Right forelimb (tissue), 1 donor: ENCODE measurements around the gene DAPK2.

Source experiments
- DNase-seq: peaks from one replicate; pipeline ENCODE4 v3.0.0-alpha.2; 2018

DAPK2 gene

GRCh38 chr15:63890617-63891016, 155.7 kb downstream of the DAPK2 start:
- no peak for DNase-seq

GRCh38 chr15:63889831-63890230, 156.5 kb downstream of the DAPK2 start:
- DNase-seq: no peak

- DNase-seq: no peak
Measured at GRCh38 chr15:63888823-63889222, 157.5 kb downstream of the DAPK2 start.

GRCh38 chr15:63888146-63888545, 158.1 kb downstream of the DAPK2 start:
- no peak for DNase-seq

- DNase-seq: no peak
Measured at GRCh38 chr15:63887630-63888029, 158.7 kb downstream of the DAPK2 start.

- DNase-seq: no peak
Measured at GRCh38 chr15:63884953-63885352, 161.3 kb downstream of the DAPK2 start.

- no peak for DNase-seq
Measured at GRCh38 chr15:63881431-63881830, 164.9 kb downstream of the DAPK2 start.

GRCh38 chr15:63880744-63881143, 165.5 kb downstream of the DAPK2 start:
- no peak for DNase-seq

- no peak for DNase-seq
Measured at GRCh38 chr15:63879995-63880394, 166.3 kb downstream of the DAPK2 start.

GRCh38 chr15:63879211-63879610, 167.1 kb downstream of the DAPK2 start:
- DNase-seq: no peak

- DNase-seq: no peak
Measured at GRCh38 chr15:63877713-63878271, 168.5 kb downstream of the DAPK2 start.

GRCh38 chr15:63876085-63876662, 170.1 kb downstream of the DAPK2 start:
- no peak for DNase-seq

GRCh38 chr15:63874616-63875015, 171.7 kb downstream of the DAPK2 start:
- no peak for DNase-seq

GRCh38 chr15:63872759-63873510, 173.3 kb downstream of the DAPK2 start:
- no peak for DNase-seq

GRCh38 chr15:63870487-63871209, 175.6 kb downstream of the DAPK2 start:
- DNase-seq: peak; percentile 79

GRCh38 chr15:63870043-63870394, 176.3 kb downstream of the DAPK2 start:
- DNase-seq: no peak

- DNase-seq: no peak
Measured at GRCh38 chr15:63869371-63870042, 176.8 kb downstream of the DAPK2 start.

GRCh38 chr15:63864186-63864585, 182.1 kb downstream of the DAPK2 start:
- no peak for DNase-seq

- DNase-seq: no peak
Measured at GRCh38 chr15:63861946-63862517, 184.3 kb downstream of the DAPK2 start.

- no peak for DNase-seq
Measured at GRCh38 chr15:63860555-63860954, 185.7 kb downstream of the DAPK2 start.

GRCh38 chr15:63860155-63860554, 186.1 kb downstream of the DAPK2 start:
- DNase-seq: no peak

GRCh38 chr15:63858881-63859280, 187.4 kb downstream of the DAPK2 start:
- no peak for DNase-seq

GRCh38 chr15:63858448-63858847, 187.8 kb downstream of the DAPK2 start:
- DNase-seq: no peak
